Activated CD4-positive, alpha-beta T cell treated with anti-CD3 and anti-CD28 coated beads, Interleukin-2, Interleukin-6, amounts not matched to agents 100 ng/mL and 50 ng/mL, durations not matched to agents 16 hours and 8 hours (primary cell): Measurements from ENCODE around the gene NFXL1.
"Not testable (repeated sequence)": the region's sequence is repeated elsewhere in the genome, so short reads cannot be mapped to it uniquely, and the experiment has no call there.

Experiments
- DNase-seq: peaks from one replicate; pipeline ENCODE4 v3.0.0-alpha.2; 2020

Gene NFXL1

GRCh38 chr4:47914220-47914925, at the start of gene NFXL1:
Gene NFXL1, minus strand, starts transcription at chr4:47914583. Its CDS starts 380 bp downstream, at chr4:47914203.
- peak; percentile 98 for DNase-seq

GRCh38 chr4:47954677-47955076, 40.3 kb upstream of the NFXL1 start:
- DNase-seq: no peak

GRCh38 chr4:47954245-47954644, 39.9 kb upstream of the NFXL1 start:
- DNase-seq: no peak

- no peak for DNase-seq
These were observed 31.7 kb upstream of the NFXL1 start for GRCh38 chr4:47945930-47946726.

GRCh38 chr4:47942081-47942819, 27.9 kb upstream of the NFXL1 start:
- DNase-seq: no peak

- DNase-seq: no peak
These were observed 25.1 kb upstream of the NFXL1 start for GRCh38 chr4:47939456-47939855.

- DNase-seq: no peak
These were observed 22.0 kb upstream of the NFXL1 start for GRCh38 chr4:47936336-47936735.

GRCh38 chr4:47933840-47934239, 19.5 kb upstream of the NFXL1 start:
- peak; percentile 47 for DNase-seq

GRCh38 chr4:47930971-47931804, 16.8 kb upstream of the NFXL1 start:
- no peak for DNase-seq

GRCh38 chr4:47929682-47930201, 15.4 kb upstream of the NFXL1 start:
- DNase-seq: no peak

GRCh38 chr4:47926667-47927258, 12.4 kb upstream of the NFXL1 start:
- DNase-seq: peak; percentile 67

GRCh38 chr4:47923261-47923608, 8.9 kb upstream of the NFXL1 start:
- not testable (repeated sequence) for DNase-seq

- DNase-seq: not testable (repeated sequence)
These were observed 8.3 kb upstream of the NFXL1 start for GRCh38 chr4:47922436-47923260.

- not testable (repeated sequence) for DNase-seq
These were observed 2.8 kb upstream of the NFXL1 start for GRCh38 chr4:47917163-47917562.

- DNase-seq: no peak
These were observed 995 bp upstream of the NFXL1 start for GRCh38 chr4:47915378-47915777.

- DNase-seq: no peak
These were observed 499 bp upstream of the NFXL1 start for GRCh38 chr4:47914926-47915237.

- DNase-seq: peak; percentile 37
These were observed 543 bp downstream of the NFXL1 start for GRCh38 chr4:47913861-47914219.

- DNase-seq: no peak
These were observed 1.1 kb downstream of the NFXL1 start for GRCh38 chr4:47913330-47913729.

- DNase-seq: no peak
These were observed 7.2 kb downstream of the NFXL1 start for GRCh38 chr4:47907089-47907646.

- DNase-seq: no peak
These were observed 14.7 kb downstream of the NFXL1 start for GRCh38 chr4:47899639-47900038.

- peak; percentile 33 for DNase-seq
These were observed 22.5 kb downstream of the NFXL1 start for GRCh38 chr4:47891928-47892327.
